Measurements from ENCODE around the gene NAXE. TPM values are rescaled to one million over a fixed set of nuclear protein-coding genes. Genes with fewer than 3 reads are reported as not detected.

The NAXE gene
- total RNA-seq, 4 donors from 2014 or later: 42.7 to 80.8 (median 63.3) TPM

GRCh38 chr1:156547982-156548381 lies 43.6 kb upstream of the NAXE start:
- Histone ChIP-seq H3K27me3 (no peaks in the 10 kb centered on the region), H3K9me3 (no peaks in the 10 kb centered on the region), H3K36me3 (no peaks in the 10 kb centered on the region), H3K27ac (no peak overlapping the region), H3K4me3 (no peak overlapping the region), H3K4me1 (no peaks in the 10 kb centered on the region)
- WGBS: 93% methylated on average over 7 of the region's 9 CpGs
- DNase-seq (ENCODE audit: low spot score in 2 of 2): no peak
- TF ChIP-seq POLR2A (IDR thresholded peaks at IDR 0.05) (no peak), POLR2AphosphoS5 (IDR thresholded peaks at IDR 0.05) (no peak), CTCF (IDR thresholded peaks at IDR 0.05) (no peak), EP300 (IDR thresholded peaks at IDR 0.05) (no peak)

GRCh38 chr1:156549390-156549789 lies 42.2 kb upstream of the NAXE start:
- DNase-seq (ENCODE audit: low spot score in 2 of 2): no peak

GRCh38 chr1:156549831-156550230 lies 41.7 kb upstream of the NAXE start:
- 92% methylated on average over 1 of the region's 1 CpG for WGBS
- no peaks in the 10 kb centered on the region for H3K9me3 ChIP-seq
- H3K4me3 ChIP-seq: no peak overlapping the region
- no peak overlapping the region for H3K27ac ChIP-seq
- DNase-seq (ENCODE audit: low spot score in 2 of 2): no peak
- TF ChIP-seq POLR2A (IDR thresholded peaks at IDR 0.05) (no peak), POLR2AphosphoS5 (IDR thresholded peaks at IDR 0.05) (no peak), CTCF (IDR thresholded peaks at IDR 0.05) (no peak), EP300 (IDR thresholded peaks at IDR 0.05) (no peak)
- no peaks in the 10 kb centered on the region for H3K4me1 ChIP-seq
- H3K27me3 ChIP-seq: no peaks in the 10 kb centered on the region
- no peaks in the 10 kb centered on the region for H3K36me3 ChIP-seq

More at GRCh38 chr1:156549390-156549789, 42.2 kb upstream of the NAXE start:
- H3K9me3 ChIP-seq: no peaks in the 10 kb centered on the region
- H3K4me3 ChIP-seq: no peak overlapping the region
- H3K27me3 ChIP-seq: no peaks in the 10 kb centered on the region
- no peaks in the 10 kb centered on the region for H3K4me1 ChIP-seq
- no peak for TF ChIP-seq POLR2AphosphoS5 (IDR thresholded peaks at IDR 0.05)
- TF ChIP-seq EP300 (IDR thresholded peaks at IDR 0.05): no peak
- no peak for TF ChIP-seq POLR2A (IDR thresholded peaks at IDR 0.05)
- TF ChIP-seq CTCF (IDR thresholded peaks at IDR 0.05): no peak
- no peak overlapping the region for H3K27ac ChIP-seq
- 72% methylated on average over 2 of the region's 2 CpGs for WGBS
- no peaks in the 10 kb centered on the region for H3K36me3 ChIP-seq

- Histone ChIP-seq H3K27me3 (no peaks in the 10 kb centered on the region), H3K4me3 (no peak overlapping the region), H3K9me3 (no peaks in the 10 kb centered on the region), H3K4me1 (no peaks in the 10 kb centered on the region), H3K36me3 (no peaks in the 10 kb centered on the region), H3K27ac (no peak overlapping the region)
- TF ChIP-seq CTCF (IDR thresholded peaks at IDR 0.05) (no peak), EP300 (IDR thresholded peaks at IDR 0.05) (no peak), POLR2A (IDR thresholded peaks at IDR 0.05) (no peak), POLR2AphosphoS5 (IDR thresholded peaks at IDR 0.05) (no peak)
- DNase-seq (ENCODE audit: low spot score in 2 of 2): no peak
- 97% methylated on average over 2 of the region's 5 CpGs for WGBS
Measured at GRCh38 chr1:156550346-156550745, 41.2 kb upstream of the NAXE start.

- Histone ChIP-seq H3K9me3 (no peaks in the 10 kb centered on the region), H3K27me3 (no peaks in the 10 kb centered on the region), H3K36me3 (no peaks in the 10 kb centered on the region), H3K4me1 (no peaks in the 10 kb centered on the region), H3K4me3 (no peak overlapping the region), H3K27ac (no peak overlapping the region)
- WGBS: 90% methylated on average over 3 of the region's 3 CpGs
- DNase-seq (ENCODE audit: low spot score in 2 of 2): no peak
- TF ChIP-seq POLR2AphosphoS5 (IDR thresholded peaks at IDR 0.05) (no peak), CTCF (IDR thresholded peaks at IDR 0.05) (no peak), POLR2A (IDR thresholded peaks at IDR 0.05) (no peak), EP300 (IDR thresholded peaks at IDR 0.05) (no peak)
Measured at GRCh38 chr1:156551066-156551643, 40.4 kb upstream of the NAXE start.

Data from suprapubic skin (tissue), 4 donors.